ENCODE measurements around the gene ADAMTS12.

Gene ADAMTS12

DNA sequence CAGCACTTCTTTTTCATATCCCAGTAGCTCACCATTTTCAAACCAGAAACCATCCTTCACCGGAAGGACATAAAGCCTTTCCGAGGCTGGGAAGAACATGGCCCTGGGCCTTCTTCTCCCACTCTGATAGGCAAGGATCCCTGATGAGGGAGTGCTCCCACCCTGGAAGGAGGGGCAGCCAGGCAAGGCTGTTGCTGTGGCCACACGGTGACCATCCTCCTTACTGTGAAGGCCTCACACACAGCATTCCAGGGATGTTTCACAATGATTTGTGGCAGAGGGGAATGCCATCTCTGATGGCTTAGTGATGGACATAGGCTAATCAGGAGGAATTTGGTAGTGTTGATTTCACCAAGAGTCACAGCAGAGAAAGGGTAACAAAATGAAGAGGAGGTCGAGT lies 130.7 kb downstream of the ADAMTS12 start:
- Histone ChIP-seq H3K27ac (ENCODE audit: low read depth, low read length) (no peak overlapping the region), H3K27me3 (ENCODE audit: control insufficient read depth, insufficient read depth, low read length) (no peaks in the 10 kb centered on the region), H3K4me1 (ENCODE audit: control insufficient read depth, insufficient read depth, low read length) (peaks cover 36% of the 10 kb centered on the region), H3K36me3 (ENCODE audit: control insufficient read depth, insufficient read depth, low read length) (no peaks in the 10 kb centered on the region), H3K9ac (ENCODE audit: low read length) (no peak overlapping the region), H3K4me3 (ENCODE audit: low read depth, low read length) (no peak overlapping the region), H3K9me3 (ENCODE audit: control insufficient read depth, insufficient read depth, low read depth, low read length) (no peaks in the 10 kb centered on the region)

DNA sequence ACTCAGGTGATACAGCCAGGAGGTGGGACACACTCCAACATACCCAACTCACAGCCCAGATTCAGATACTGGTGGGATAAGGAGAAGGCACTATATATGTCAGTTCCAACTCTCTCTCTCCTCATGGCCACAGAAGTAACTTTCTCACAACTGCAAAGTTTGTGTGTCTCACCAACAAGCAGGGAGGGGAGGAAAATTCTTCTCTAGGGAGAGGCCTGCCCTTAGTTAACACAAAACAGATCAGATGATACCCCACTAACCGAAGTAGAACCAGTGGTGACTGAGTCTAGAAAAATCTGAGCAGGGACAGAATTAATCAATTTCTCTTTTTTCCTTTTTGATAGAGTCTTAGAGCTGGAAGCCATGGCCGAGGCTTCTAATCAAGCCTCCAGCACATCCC lies 133.1 kb downstream of the ADAMTS12 start:
- Histone ChIP-seq H3K27me3 (ENCODE audit: control insufficient read depth, insufficient read depth, low read length) (no peaks in the 10 kb centered on the region), H3K9me3 (ENCODE audit: control insufficient read depth, insufficient read depth, low read depth, low read length) (no peaks in the 10 kb centered on the region), H3K36me3 (ENCODE audit: control insufficient read depth, insufficient read depth, low read length) (no peaks in the 10 kb centered on the region), H3K4me3 (ENCODE audit: low read depth, low read length) (no peak overlapping the region), H3K4me1 (ENCODE audit: control insufficient read depth, insufficient read depth, low read length) (peaks cover 19% of the 10 kb centered on the region), H3K9ac (ENCODE audit: low read length) (no peak overlapping the region), H3K27ac (ENCODE audit: low read depth, low read length) (no peak overlapping the region)

DNA sequence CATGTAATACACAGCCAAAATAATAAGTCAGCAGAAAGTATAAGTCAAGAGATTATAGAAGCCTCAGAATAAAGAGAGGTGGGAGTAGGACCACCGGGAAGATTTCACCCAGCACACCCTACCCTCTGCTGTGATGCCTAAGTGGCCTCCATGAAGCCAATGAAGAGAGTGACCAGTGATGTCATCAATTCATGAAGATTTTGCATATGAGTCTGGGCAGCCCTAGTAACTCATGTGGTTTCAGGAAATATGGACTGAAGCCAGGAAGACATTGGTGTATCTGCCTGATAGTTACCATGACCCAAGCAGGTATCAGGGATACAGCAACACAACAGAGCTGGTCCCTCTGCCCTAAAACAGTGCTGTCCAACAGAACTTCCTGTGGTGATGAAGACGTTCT lies 135.3 kb downstream of the ADAMTS12 start:
- Histone ChIP-seq H3K27me3 (ENCODE audit: control insufficient read depth, insufficient read depth, low read length) (no peaks in the 10 kb centered on the region), H3K9me3 (ENCODE audit: control insufficient read depth, insufficient read depth, low read depth, low read length) (no peaks in the 10 kb centered on the region), H3K4me1 (ENCODE audit: control insufficient read depth, insufficient read depth, low read length) (peaks cover 8% of the 10 kb centered on the region; the same call in 1 of the 2 replicates), H3K36me3 (ENCODE audit: control insufficient read depth, insufficient read depth, low read length) (no peaks in the 10 kb centered on the region), H3K27ac (ENCODE audit: low read depth, low read length) (no peak overlapping the region), H3K9ac (ENCODE audit: low read length) (no peak overlapping the region), H3K4me3 (ENCODE audit: low read depth, low read length) (no peak overlapping the region)

DNA sequence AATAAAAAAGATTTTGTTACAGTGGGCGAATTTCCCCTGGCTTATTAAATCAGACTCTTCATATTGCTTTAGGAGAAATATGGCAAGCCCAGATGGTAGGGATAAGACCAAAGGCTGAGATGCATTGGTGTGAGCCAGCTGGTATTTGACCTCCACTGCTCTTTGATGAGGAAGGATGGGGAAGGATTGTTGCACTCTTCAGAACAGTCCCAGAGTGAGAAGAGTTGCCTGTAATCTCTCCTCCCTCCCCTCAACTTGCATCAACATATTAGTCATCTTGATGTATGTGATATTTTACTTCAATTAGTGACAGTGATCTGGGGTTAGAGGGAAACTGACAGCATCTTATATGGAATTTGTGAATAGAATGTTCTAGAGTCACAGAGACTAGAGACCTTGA lies 136.6 kb downstream of the ADAMTS12 start:
- H3K27ac ChIP-seq (ENCODE audit: low read depth, low read length), result no peak overlapping the region
- no peaks in the 10 kb centered on the region for H3K36me3 ChIP-seq (ENCODE audit: control insufficient read depth, insufficient read depth, low read length)
- no peak overlapping the region for H3K4me3 ChIP-seq (ENCODE audit: low read depth, low read length)

DNA sequence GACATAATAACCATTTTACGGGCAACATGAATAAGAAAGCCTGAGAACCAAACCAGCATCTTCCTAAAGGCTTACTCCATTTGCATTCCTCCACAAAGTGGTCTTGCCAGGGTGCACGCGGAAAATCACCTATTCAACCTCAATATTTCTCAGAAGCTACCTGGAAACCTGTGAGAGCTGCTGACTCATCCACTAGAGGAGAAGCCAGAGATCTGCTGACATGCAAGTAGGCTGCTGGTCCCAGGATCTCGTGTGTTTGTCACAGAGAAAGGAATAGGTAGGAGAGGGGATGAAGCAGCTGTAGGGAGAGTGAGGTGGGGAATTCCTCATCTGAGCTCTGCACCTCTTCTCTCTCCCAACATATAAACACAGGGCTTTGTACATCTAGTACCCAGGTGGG lies 138.1 kb downstream of the ADAMTS12 start:
- Histone ChIP-seq H3K36me3 (ENCODE audit: control insufficient read depth, insufficient read depth, low read length) (no peaks in the 10 kb centered on the region), H3K9ac (ENCODE audit: low read length) (no peak overlapping the region), H3K9me3 (ENCODE audit: control insufficient read depth, insufficient read depth, low read depth, low read length) (no peaks in the 10 kb centered on the region), H3K4me1 (ENCODE audit: control insufficient read depth, insufficient read depth, low read length) (no peaks in the 10 kb centered on the region), H3K27me3 (ENCODE audit: control insufficient read depth, insufficient read depth, low read length) (no peaks in the 10 kb centered on the region), H3K27ac (ENCODE audit: low read depth, low read length) (no peak overlapping the region), H3K4me3 (ENCODE audit: low read depth, low read length) (no peak overlapping the region)

More for the DNA sequence above, 136.6 kb downstream of the ADAMTS12 start:
- no peaks in the 10 kb centered on the region for H3K4me1 ChIP-seq (ENCODE audit: control insufficient read depth, insufficient read depth, low read length)
- H3K9ac ChIP-seq (ENCODE audit: low read length), result no peak overlapping the region
- no peaks in the 10 kb centered on the region for H3K9me3 ChIP-seq (ENCODE audit: control insufficient read depth, insufficient read depth, low read depth, low read length)
- no peaks in the 10 kb centered on the region for H3K27me3 ChIP-seq (ENCODE audit: control insufficient read depth, insufficient read depth, low read length)

DNA sequence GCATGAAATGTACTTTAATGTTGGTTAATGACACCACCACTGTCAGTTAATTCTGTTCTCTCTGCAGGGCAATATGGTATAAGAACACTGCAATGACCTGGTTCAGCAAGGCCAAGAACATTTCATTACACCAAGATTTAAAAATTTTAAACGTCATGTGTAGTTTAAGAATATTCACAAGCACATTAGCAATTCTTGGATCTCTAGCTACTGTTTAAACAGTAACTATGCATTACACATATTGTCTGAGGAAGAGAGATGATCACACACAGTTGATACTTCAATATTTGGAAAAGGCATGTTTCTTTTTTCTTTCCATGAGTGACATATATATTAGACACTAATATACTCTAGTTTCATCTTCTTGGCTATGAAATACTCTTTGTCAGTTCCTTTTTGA lies 143.0 kb downstream of the ADAMTS12 start:
- Histone ChIP-seq H3K36me3 (ENCODE audit: control insufficient read depth, insufficient read depth, low read length) (no peaks in the 10 kb centered on the region), H3K27me3 (ENCODE audit: control insufficient read depth, insufficient read depth, low read length) (no peaks in the 10 kb centered on the region), H3K27ac (ENCODE audit: low read depth, low read length) (no peak overlapping the region), H3K4me3 (ENCODE audit: low read depth, low read length) (no peak overlapping the region), H3K9me3 (ENCODE audit: control insufficient read depth, insufficient read depth, low read depth, low read length) (no peaks in the 10 kb centered on the region), H3K9ac (ENCODE audit: low read length) (no peak overlapping the region), H3K4me1 (ENCODE audit: control insufficient read depth, insufficient read depth, low read length) (no peaks in the 10 kb centered on the region)

DNA sequence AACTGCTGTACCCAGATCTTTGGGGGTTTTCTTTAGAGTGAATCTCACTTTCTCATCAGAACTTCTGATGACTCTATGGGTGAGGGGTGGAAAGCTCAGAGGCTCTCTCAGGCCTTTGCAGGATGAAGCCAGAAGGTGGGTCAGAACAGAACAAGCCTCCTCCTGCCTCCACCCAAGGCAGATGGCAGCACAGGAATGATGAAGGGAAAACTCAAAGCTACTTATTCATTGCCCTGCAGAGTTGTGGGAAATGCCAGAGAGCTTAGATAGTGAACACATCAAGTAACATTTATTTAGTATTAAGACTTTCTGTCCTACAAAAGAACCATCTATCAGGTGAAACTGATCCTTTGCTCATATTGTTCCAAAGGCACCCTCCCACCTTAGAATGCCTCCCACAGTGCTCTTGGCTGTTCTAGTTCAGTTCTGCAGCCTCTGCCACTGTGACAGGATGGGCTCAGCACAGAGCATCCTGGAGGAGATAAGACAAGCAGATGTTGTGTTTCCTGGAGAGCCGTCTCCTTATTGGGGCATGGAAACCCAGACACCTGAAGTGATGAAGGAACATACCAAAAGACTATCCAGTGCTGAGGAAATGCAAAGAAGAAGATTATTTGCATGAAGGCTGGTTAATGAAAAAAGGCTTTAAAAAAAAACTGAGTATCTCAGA lies 146.6 kb downstream of the ADAMTS12 start:
- Histone ChIP-seq H3K36me3 (ENCODE audit: control insufficient read depth, insufficient read depth, low read length) (no peaks in the 10 kb centered on the region), H3K27ac (ENCODE audit: low read depth, low read length) (no peak overlapping the region), H3K4me1 (ENCODE audit: control insufficient read depth, insufficient read depth, low read length) (peaks cover 9% of the 10 kb centered on the region; the same call in 1 of the 2 replicates), H3K9me3 (ENCODE audit: control insufficient read depth, insufficient read depth, low read depth, low read length) (no peaks in the 10 kb centered on the region), H3K27me3 (ENCODE audit: control insufficient read depth, insufficient read depth, low read length) (no peaks in the 10 kb centered on the region), H3K4me3 (ENCODE audit: low read depth, low read length) (no peak overlapping the region), H3K9ac (ENCODE audit: low read length) (no peak overlapping the region)

DNA sequence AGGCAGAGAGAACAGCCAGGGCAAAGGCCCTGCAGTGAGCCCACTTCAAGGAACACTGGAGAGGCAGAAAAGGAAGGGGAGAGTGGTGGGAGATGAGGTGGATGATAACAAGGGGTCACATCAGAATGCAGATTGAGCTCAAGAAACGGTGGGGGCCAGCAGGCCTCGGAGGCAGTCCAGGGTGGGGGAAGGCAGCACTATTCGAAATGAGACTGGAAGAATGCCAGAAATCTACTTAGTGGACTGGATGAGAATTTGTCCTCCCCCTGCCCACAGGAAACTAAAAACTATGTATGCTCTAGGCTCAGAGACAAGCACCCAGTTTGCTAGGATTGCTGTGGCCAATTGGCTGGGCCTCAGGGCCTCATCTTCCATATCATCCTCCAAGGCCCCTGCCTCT lies 148.7 kb downstream of the ADAMTS12 start:
- Histone ChIP-seq H3K27ac (ENCODE audit: low read depth, low read length) (no peak overlapping the region), H3K27me3 (ENCODE audit: control insufficient read depth, insufficient read depth, low read length) (no peaks in the 10 kb centered on the region), H3K4me1 (ENCODE audit: control insufficient read depth, insufficient read depth, low read length) (peaks cover 18% of the 10 kb centered on the region), H3K4me3 (ENCODE audit: low read depth, low read length) (no peak overlapping the region), H3K9me3 (ENCODE audit: control insufficient read depth, insufficient read depth, low read depth, low read length) (no peaks in the 10 kb centered on the region), H3K36me3 (ENCODE audit: control insufficient read depth, insufficient read depth, low read length) (no peaks in the 10 kb centered on the region), H3K9ac (ENCODE audit: low read length) (no peak overlapping the region)

DNA sequence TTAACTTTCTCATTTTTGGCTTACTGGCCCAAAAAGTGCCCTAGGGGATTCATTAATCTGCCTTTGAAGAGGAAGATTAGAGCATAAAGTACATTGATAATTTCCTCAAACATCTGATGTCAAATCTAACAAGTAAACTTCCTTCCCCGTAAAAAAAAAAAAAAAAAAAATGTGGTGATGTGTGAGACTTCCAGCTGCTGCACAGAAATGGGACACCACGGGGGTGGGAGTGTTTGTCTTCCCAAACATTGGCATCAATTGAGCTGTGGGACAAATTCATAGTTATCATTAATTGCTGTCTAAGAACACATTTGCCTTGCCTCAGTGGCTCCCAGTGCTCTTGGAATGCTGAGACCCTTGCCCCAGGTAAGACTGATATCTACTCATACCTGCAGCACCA lies 149.6 kb downstream of the ADAMTS12 start:
- H3K9ac ChIP-seq (ENCODE audit: low read length), result no peak overlapping the region
- no peaks in the 10 kb centered on the region for H3K27me3 ChIP-seq (ENCODE audit: control insufficient read depth, insufficient read depth, low read length)
- H3K4me3 ChIP-seq (ENCODE audit: low read depth, low read length), result no peak overlapping the region
- H3K36me3 ChIP-seq (ENCODE audit: control insufficient read depth, insufficient read depth, low read length), result no peaks in the 10 kb centered on the region
- no peak overlapping the region for H3K27ac ChIP-seq (ENCODE audit: low read depth, low read length)
- H3K9me3 ChIP-seq (ENCODE audit: control insufficient read depth, insufficient read depth, low read depth, low read length), result no peaks in the 10 kb centered on the region
- peaks cover 24% of the 10 kb centered on the region for H3K4me1 ChIP-seq (ENCODE audit: control insufficient read depth, insufficient read depth, low read length)

DNA sequence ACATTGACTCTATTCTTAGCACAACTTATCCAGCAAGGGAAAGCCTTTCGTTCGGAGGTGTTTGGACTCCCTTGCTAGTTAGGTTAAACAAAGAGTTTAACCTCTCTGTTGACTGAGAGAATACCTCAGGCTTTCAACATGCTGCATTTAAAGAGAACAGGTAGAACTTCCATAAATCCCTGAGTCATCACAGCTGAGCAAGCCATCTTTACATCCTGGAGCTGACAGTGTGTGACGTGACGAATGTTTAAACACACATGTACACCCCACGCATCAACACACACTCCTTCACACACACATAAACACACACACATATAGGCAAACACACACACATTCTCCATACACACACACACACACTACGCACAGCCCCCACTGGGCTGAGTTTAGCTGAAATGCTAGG lies 152.8 kb downstream of the ADAMTS12 start:
- Histone ChIP-seq H3K27me3 (ENCODE audit: control insufficient read depth, insufficient read depth, low read length) (no peaks in the 10 kb centered on the region), H3K4me3 (ENCODE audit: low read depth, low read length) (no peak overlapping the region), H3K9ac (ENCODE audit: low read length) (no peak overlapping the region), H3K9me3 (ENCODE audit: control insufficient read depth, insufficient read depth, low read depth, low read length) (no peaks in the 10 kb centered on the region), H3K27ac (ENCODE audit: low read depth, low read length) (no peak overlapping the region), H3K4me1 (ENCODE audit: control insufficient read depth, insufficient read depth, low read length) (peaks cover 32% of the 10 kb centered on the region), H3K36me3 (ENCODE audit: control insufficient read depth, insufficient read depth, low read length) (no peaks in the 10 kb centered on the region)

DNA sequence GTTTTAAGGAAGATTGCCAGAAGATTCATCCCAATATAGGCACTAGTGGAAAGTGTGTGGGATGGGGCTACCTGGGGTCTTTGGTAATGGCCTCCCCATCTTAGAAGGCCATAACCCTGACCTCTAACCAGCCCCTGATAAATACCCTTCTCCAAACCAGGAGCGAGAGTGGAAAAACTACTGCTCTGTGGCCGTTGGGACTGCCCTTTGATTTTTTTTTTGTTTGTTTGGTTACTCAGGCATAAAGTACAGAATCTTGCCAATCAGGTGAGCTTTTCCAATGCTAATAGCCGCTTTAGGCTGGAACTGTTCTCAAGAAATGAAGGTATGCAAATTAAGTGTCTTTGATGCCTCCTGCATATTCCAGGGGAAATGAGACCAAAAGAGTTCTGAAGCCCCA lies 153.7 kb downstream of the ADAMTS12 start:
- Histone ChIP-seq H3K9ac (ENCODE audit: low read length) (no peak overlapping the region), H3K36me3 (ENCODE audit: control insufficient read depth, insufficient read depth, low read length) (no peaks in the 10 kb centered on the region), H3K4me1 (ENCODE audit: control insufficient read depth, insufficient read depth, low read length) (peaks cover 27% of the 10 kb centered on the region), H3K27me3 (ENCODE audit: control insufficient read depth, insufficient read depth, low read length) (no peaks in the 10 kb centered on the region), H3K9me3 (ENCODE audit: control insufficient read depth, insufficient read depth, low read depth, low read length) (no peaks in the 10 kb centered on the region), H3K4me3 (ENCODE audit: low read depth, low read length) (no peak overlapping the region), H3K27ac (ENCODE audit: low read depth, low read length) (no peak overlapping the region)

DNA sequence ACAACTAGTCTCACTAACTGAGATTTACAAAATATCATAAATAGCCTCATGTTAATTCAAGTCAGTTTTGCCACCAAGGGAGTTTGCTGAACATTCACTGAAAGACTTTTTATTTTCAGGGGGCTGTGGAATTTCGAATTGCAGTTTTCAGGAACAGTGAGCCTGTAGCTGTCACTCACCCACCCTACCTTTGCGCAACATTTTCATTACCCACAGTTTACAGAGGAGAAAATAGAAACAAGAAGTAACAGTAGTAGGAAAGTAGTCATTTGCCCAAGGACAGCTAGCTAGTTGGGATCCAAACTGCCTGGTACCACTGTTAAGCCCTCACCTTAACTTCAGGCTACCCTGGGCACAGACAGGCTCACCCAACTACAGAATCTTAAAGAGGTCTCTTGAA lies 154.1 kb downstream of the ADAMTS12 start:
- Histone ChIP-seq H3K4me1 (ENCODE audit: control insufficient read depth, insufficient read depth, low read length) (peaks cover 23% of the 10 kb centered on the region), H3K4me3 (ENCODE audit: low read depth, low read length) (no peak overlapping the region), H3K36me3 (ENCODE audit: control insufficient read depth, insufficient read depth, low read length) (no peaks in the 10 kb centered on the region), H3K27ac (ENCODE audit: low read depth, low read length) (no peak overlapping the region), H3K27me3 (ENCODE audit: control insufficient read depth, insufficient read depth, low read length) (no peaks in the 10 kb centered on the region), H3K9ac (ENCODE audit: low read length) (no peak overlapping the region), H3K9me3 (ENCODE audit: control insufficient read depth, insufficient read depth, low read depth, low read length) (no peaks in the 10 kb centered on the region)
